BE2C (cell line): Measurements from ENCODE around the gene C12orf56.
A peak's percentile ranks its signal among the peaks of the same experiment; 100 is the strongest.

ENCODE experiments used
- DNase-seq: peaks from one replicate; pipeline ENCODE4 v3.0.0-alpha.2; 2020
- H3K27me3 ChIP-seq: fragments of 250-450 bp; sonication (Bioruptor Pico); 2 replicates; pipeline ENCODE4 v1.5.1; 2020; ENCODE audit warnings: mild to moderate bottlenecking
- H3K36me3 ChIP-seq: fragments of 250-450 bp; sonication (Bioruptor Pico); 2 replicates; pipeline ENCODE4 v1.5.1; 2020; ENCODE audit warnings: mild to moderate bottlenecking
- H3K4me1 ChIP-seq: fragments of 250-450 bp; sonication (Bioruptor Pico); 2 replicates; pipeline ENCODE4 v1.5.1; 2020
- H3K4me3 ChIP-seq: 2 replicates; pipeline ENCODE4 v1.5.1; 2011; ENCODE audit warnings: low read depth, low read length
- H3K9me3 ChIP-seq: fragments of 250-450 bp; sonication (Bioruptor Pico); 2 replicates; pipeline ENCODE4 v1.5.1; 2020
- CTCF ChIP-seq: IDR thresholded peaks from 2 replicates; pipeline ENCODE4 v1.5.1; 2012; ENCODE audit warnings: mild to moderate bottlenecking, low read depth, low read length

Gene C12orf56

GRCh38 chr12:64395739-64396138 is 5.2 kb upstream of the C12orf56 start:
- peaks cover 4% of the 10 kb centered on the region; the same call in 1 of the 2 replicates for H3K4me1 ChIP-seq
- no peak for TF ChIP-seq CTCF
- H3K27me3 ChIP-seq, result no peaks in the 10 kb centered on the region
- DNase-seq, result no peak
- no peaks in the 10 kb centered on the region for H3K36me3 ChIP-seq
- H3K9me3 ChIP-seq, result no peaks in the 10 kb centered on the region
- no peak overlapping the region for H3K4me3 ChIP-seq

DNA sequence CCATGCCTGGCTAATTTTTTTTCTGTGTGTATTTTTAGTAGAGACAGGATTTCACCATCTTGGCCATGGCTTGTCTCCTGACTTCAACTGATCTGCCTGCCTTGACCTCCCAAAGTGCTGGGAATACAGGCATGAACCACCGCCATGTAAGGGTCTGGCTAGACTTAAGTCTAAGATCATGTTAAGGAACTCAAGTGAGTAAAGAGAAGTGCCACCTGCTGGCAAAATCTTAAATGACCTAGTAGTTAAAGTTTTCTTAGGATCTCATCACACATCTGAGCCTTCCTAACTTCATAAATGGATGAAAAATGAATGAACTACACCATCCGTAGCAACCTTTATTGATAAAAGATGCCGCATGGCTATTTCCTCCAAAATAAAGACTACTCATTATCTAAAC is 1.7 kb upstream of the C12orf56 start:
- H3K9me3 ChIP-seq, result no peaks in the 10 kb centered on the region
- H3K4me1 ChIP-seq, result no peaks in the 10 kb centered on the region; the same call in 1 of the 2 replicates
- DNase-seq, result peak; percentile 14
- no peaks in the 10 kb centered on the region for H3K27me3 ChIP-seq
- H3K36me3 ChIP-seq, result no peaks in the 10 kb centered on the region
- peak; percentile 40 for TF ChIP-seq CTCF
- no peak overlapping the region for H3K4me3 ChIP-seq

DNA sequence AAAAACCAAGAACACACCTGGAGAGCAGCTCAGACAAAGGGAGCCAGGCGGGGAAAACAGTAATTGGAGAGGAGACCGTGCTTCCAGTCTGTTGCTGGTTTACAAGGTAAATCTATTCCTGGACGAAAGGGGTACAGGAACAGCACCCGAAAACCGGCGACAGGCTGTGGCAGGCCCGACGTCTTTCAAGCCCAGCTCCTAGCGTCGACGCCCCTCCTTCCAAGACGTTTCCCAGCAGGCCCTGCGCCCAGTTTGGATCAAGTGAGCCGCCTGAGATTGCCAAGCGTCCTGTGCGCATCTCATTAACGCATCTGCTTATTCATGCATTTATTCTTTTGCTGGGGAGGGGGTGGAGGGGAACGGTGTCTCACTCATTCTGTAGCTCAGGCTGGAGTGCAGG is 1.4 kb downstream of the C12orf56 start:
- no peak for DNase-seq
- Histone ChIP-seq H3K4me3 (no peak overlapping the region), H3K36me3 (no peaks in the 10 kb centered on the region), H3K27me3 (no peaks in the 10 kb centered on the region), H3K4me1 (no peaks in the 10 kb centered on the region), H3K9me3 (no peaks in the 10 kb centered on the region)
- TF ChIP-seq CTCF, result no peak

GRCh38 chr12:64387197-64387816 is 3.3 kb downstream of the C12orf56 start:
- DNase-seq, result no peak
- Histone ChIP-seq H3K4me1 (no peaks in the 10 kb centered on the region), H3K4me3 (no peak overlapping the region), H3K9me3 (no peaks in the 10 kb centered on the region), H3K27me3 (no peaks in the 10 kb centered on the region), H3K36me3 (no peaks in the 10 kb centered on the region)
- no peak for TF ChIP-seq CTCF

- H3K4me1 ChIP-seq, result no peaks in the 10 kb centered on the region
- no peaks in the 10 kb centered on the region for H3K36me3 ChIP-seq
- no peak overlapping the region for H3K4me3 ChIP-seq
- no peaks in the 10 kb centered on the region for H3K9me3 ChIP-seq
- no peaks in the 10 kb centered on the region for H3K27me3 ChIP-seq
- no peak for TF ChIP-seq CTCF
- DNase-seq, result no peak
Observed at GRCh38 chr12:64385468-64385867, 5.1 kb downstream of the C12orf56 start.

- no peak for TF ChIP-seq CTCF
- no peaks in the 10 kb centered on the region for H3K36me3 ChIP-seq
- no peaks in the 10 kb centered on the region for H3K9me3 ChIP-seq
- H3K27me3 ChIP-seq, result no peaks in the 10 kb centered on the region
- no peak overlapping the region for H3K4me3 ChIP-seq
- H3K4me1 ChIP-seq, result no peaks in the 10 kb centered on the region
- DNase-seq, result no peak
Observed at GRCh38 chr12:64385019-64385418, 5.5 kb downstream of the C12orf56 start.
